NOMO-1 treated with DMSO at 0.1 percent for 48 hours (cell line): ENCODE data around the gene ARHGAP5.
"Not testable (repeated sequence)": the region's sequence is repeated elsewhere in the genome, so short reads cannot be mapped to it uniquely, and the experiment has no call there.

ENCODE experiments used
- DNase-seq: peaks from one replicate; lab custom pipeline; 2025; ENCODE audit not compliant: unreplicated experiment; lab: John Stamatoyannopoulos, UW

ARHGAP5 gene

GRCh38 chr14:32110548-32110896 lies 33.4 kb downstream of the ARHGAP5 start:
- no peak for DNase-seq

GRCh38 chr14:32121536-32121935 lies 44.4 kb downstream of the ARHGAP5 start:
- DNase-seq, result no peak

- DNase-seq, result no peak
Observed at GRCh38 chr14:32121948-32122347, 44.8 kb downstream of the ARHGAP5 start.

- not testable (repeated sequence) for DNase-seq
Observed at GRCh38 chr14:32126899-32127730, 50.0 kb downstream of the ARHGAP5 start.

GRCh38 chr14:32127731-32128654 lies 50.9 kb downstream of the ARHGAP5 start:
- not testable (repeated sequence) for DNase-seq

- DNase-seq, result no peak
Observed at GRCh38 chr14:32128703-32129102, 51.6 kb downstream of the ARHGAP5 start.

GRCh38 chr14:32129124-32129523 lies 52.0 kb downstream of the ARHGAP5 start:
- DNase-seq, result no peak

GRCh38 chr14:32131689-32132088 lies 54.6 kb downstream of the ARHGAP5 start:
- not testable (repeated sequence) for DNase-seq

- DNase-seq, result no peak
Observed at GRCh38 chr14:32134448-32135097, 57.5 kb downstream of the ARHGAP5 start.

GRCh38 chr14:32136027-32136825 lies 59.1 kb downstream of the ARHGAP5 start:
- DNase-seq, result no peak

- DNase-seq, result no peak
Observed at GRCh38 chr14:32137313-32137712, 60.2 kb downstream of the ARHGAP5 start.

GRCh38 chr14:32137892-32138291 lies 60.8 kb downstream of the ARHGAP5 start:
- no peak for DNase-seq

GRCh38 chr14:32142341-32142740 lies 65.2 kb downstream of the ARHGAP5 start:
- no peak for DNase-seq

GRCh38 chr14:32142754-32143437 lies 65.8 kb downstream of the ARHGAP5 start:
- no peak for DNase-seq

GRCh38 chr14:32150392-32150791 lies 73.3 kb downstream of the ARHGAP5 start:
- DNase-seq, result no peak

- DNase-seq, result no peak
Observed at GRCh38 chr14:32166029-32166428, 88.9 kb downstream of the ARHGAP5 start.

GRCh38 chr14:32166924-32167323 lies 89.8 kb downstream of the ARHGAP5 start:
- no peak for DNase-seq

- DNase-seq, result no peak
Observed at GRCh38 chr14:32167907-32168306, 90.8 kb downstream of the ARHGAP5 start.

- DNase-seq, result no peak
Observed at GRCh38 chr14:32169191-32169590, 92.1 kb downstream of the ARHGAP5 start.

GRCh38 chr14:32171469-32171868 lies 94.4 kb downstream of the ARHGAP5 start:
- DNase-seq, result no peak
